Neural cell (in vitro differentiated cells): ENCODE measurements around the gene ANP32A.

Experiments
- EP300 ChIP-seq: fragments of 450-650 bp; conservative IDR thresholded peaks from 2 replicates; pipeline ENCODE4 v1.6.1; 2014; ENCODE audit warnings: antibody characterized with exemption, mild to moderate bottlenecking, moderate library complexity; ENCODE audit not compliant: poor library complexity, severe bottlenecking
- EZH2 ChIP-seq: fragments of 200-600, 300-800 bp; shearing (Covaris generic), sonication (generic); IDR thresholded peaks from 2 replicates; pipeline ENCODE4 v1.6.1; 2014; ENCODE audit warnings: antibody characterized with exemption, low read length, borderline replicate concordance, mild to moderate bottlenecking; ENCODE audit not compliant: insufficient read depth, poor library complexity, severe bottlenecking
- POLR2AphosphoS5 ChIP-seq: IDR thresholded peaks from 2 replicates; pipeline ENCODE4 v1.6.1; 2012
- RAD21 ChIP-seq: fragments of 450-650 bp; conservative IDR thresholded peaks from 2 replicates; pipeline ENCODE4 v1.6.1; 2014; ENCODE audit warnings: antibody characterized with exemption, mild to moderate bottlenecking, moderate library complexity
- SMC3 ChIP-seq: fragments of 450-650 bp; conservative IDR thresholded peaks from 2 replicates; pipeline ENCODE4 v1.6.1; 2014; ENCODE audit warnings: antibody characterized with exemption, mild to moderate bottlenecking, moderate library complexity; ENCODE audit not compliant: poor library complexity
- TF ChIP-seq, protein P1 (sequence below): fragments of 450-650 bp; IDR thresholded peaks from 2 replicates; pipeline ENCODE4 v1.5.1; 2014; ENCODE audit warnings: antibody characterized with exemption, mild to moderate bottlenecking, moderate library complexity; ENCODE audit not compliant: poor library complexity, severe bottlenecking
- TF ChIP-seq, protein P2 (sequence below): IDR thresholded peaks from 2 replicates; pipeline ENCODE4 v1.6.1; 2012; ENCODE audit warnings: borderline replicate concordance

DNA sequence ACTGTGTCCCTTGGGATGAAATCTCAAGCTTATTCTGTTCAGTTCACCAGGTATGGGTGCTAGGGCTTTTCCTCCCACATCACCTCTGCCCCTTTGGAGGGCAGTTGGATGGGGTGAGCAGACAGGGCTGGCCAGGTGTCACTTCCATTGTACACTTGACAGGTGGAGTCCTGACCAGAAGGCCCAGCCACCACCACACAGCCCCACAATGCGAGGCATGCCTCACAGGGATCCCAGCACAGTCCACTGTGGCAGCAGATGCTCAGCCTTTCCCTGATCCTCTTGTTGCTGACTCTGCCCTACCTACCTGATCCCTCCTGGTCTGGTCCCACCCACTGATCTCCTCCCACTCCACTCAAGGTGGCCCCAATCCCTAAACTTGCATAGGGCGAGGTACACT is 88.2 kb downstream of the ANP32A start:
- TF ChIP-seq, protein P1, sequence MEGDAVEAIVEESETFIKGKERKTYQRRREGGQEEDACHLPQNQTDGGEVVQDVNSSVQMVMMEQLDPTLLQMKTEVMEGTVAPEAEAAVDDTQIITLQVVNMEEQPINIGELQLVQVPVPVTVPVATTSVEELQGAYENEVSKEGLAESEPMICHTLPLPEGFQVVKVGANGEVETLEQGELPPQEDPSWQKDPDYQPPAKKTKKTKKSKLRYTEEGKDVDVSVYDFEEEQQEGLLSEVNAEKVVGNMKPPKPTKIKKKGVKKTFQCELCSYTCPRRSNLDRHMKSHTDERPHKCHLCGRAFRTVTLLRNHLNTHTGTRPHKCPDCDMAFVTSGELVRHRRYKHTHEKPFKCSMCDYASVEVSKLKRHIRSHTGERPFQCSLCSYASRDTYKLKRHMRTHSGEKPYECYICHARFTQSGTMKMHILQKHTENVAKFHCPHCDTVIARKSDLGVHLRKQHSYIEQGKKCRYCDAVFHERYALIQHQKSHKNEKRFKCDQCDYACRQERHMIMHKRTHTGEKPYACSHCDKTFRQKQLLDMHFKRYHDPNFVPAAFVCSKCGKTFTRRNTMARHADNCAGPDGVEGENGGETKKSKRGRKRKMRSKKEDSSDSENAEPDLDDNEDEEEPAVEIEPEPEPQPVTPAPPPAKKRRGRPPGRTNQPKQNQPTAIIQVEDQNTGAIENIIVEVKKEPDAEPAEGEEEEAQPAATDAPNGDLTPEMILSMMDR = no peak
- TF ChIP-seq RAD21 (no peak), POLR2AphosphoS5 (no peak), EZH2 (no peak), EP300 (no peak), SMC3 (no peak)
- TF ChIP-seq, protein P2, sequence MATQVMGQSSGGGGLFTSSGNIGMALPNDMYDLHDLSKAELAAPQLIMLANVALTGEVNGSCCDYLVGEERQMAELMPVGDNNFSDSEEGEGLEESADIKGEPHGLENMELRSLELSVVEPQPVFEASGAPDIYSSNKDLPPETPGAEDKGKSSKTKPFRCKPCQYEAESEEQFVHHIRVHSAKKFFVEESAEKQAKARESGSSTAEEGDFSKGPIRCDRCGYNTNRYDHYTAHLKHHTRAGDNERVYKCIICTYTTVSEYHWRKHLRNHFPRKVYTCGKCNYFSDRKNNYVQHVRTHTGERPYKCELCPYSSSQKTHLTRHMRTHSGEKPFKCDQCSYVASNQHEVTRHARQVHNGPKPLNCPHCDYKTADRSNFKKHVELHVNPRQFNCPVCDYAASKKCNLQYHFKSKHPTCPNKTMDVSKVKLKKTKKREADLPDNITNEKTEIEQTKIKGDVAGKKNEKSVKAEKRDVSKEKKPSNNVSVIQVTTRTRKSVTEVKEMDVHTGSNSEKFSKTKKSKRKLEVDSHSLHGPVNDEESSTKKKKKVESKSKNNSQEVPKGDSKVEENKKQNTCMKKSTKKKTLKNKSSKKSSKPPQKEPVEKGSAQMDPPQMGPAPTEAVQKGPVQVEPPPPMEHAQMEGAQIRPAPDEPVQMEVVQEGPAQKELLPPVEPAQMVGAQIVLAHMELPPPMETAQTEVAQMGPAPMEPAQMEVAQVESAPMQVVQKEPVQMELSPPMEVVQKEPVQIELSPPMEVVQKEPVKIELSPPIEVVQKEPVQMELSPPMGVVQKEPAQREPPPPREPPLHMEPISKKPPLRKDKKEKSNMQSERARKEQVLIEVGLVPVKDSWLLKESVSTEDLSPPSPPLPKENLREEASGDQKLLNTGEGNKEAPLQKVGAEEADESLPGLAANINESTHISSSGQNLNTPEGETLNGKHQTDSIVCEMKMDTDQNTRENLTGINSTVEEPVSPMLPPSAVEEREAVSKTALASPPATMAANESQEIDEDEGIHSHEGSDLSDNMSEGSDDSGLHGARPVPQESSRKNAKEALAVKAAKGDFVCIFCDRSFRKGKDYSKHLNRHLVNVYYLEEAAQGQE = no peak
